RPMI7951 (cell line): ENCODE measurements around the gene OMG. TPM values are rescaled to one million over a fixed set of nuclear protein-coding genes. Genes with fewer than 3 reads are reported as not detected.
"Not testable (repeated sequence)": the region's sequence is repeated elsewhere in the genome, so short reads cannot be mapped to it uniquely, and the experiment has no call there.

ENCODE experiments used
- DNase-seq: peaks from one replicate; pipeline ENCODE4 v3.0.0-alpha.2; 2012; ENCODE audit warnings: low read depth
- total RNA-seq: library from RNA; depleted of rRNA; stranded (reverse); fragments of >200 nt; shearing (Covaris generic); gene quantifications from 2 replicates; pipeline ENCODE4 v1.2.3, GENCODE V29; 2014; rRNA removed

OMG gene, protein sequence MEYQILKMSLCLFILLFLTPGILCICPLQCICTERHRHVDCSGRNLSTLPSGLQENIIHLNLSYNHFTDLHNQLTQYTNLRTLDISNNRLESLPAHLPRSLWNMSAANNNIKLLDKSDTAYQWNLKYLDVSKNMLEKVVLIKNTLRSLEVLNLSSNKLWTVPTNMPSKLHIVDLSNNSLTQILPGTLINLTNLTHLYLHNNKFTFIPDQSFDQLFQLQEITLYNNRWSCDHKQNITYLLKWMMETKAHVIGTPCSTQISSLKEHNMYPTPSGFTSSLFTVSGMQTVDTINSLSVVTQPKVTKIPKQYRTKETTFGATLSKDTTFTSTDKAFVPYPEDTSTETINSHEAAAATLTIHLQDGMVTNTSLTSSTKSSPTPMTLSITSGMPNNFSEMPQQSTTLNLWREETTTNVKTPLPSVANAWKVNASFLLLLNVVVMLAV
- total RNA-seq = not detected in 2 replicates

DNA sequence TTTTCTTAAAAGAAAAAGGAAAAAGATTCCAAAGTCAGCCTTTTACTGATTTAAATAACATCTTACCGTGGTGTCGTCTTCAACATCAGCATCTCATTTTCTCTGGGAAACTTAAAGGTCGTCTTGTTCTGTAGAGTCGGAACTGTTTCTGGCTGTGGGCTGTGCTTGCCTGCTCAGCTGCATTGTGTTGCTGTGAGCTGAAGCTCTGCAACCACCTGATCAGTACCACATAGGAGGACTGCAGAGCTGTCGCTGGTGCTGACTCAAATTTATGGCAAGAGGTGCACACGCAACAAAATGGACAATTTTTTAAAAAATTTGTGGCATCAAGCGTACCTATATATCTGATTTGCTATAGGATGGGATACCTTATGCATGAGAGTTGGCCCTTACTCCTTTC, at the start of gene OMG:
Gene OMG (minus strand): TSS at position 150 of the 400 bp plus-strand sequence. CDS start 908 bp downstream, outside the sequence.
- DNase-seq = no peak

DNA sequence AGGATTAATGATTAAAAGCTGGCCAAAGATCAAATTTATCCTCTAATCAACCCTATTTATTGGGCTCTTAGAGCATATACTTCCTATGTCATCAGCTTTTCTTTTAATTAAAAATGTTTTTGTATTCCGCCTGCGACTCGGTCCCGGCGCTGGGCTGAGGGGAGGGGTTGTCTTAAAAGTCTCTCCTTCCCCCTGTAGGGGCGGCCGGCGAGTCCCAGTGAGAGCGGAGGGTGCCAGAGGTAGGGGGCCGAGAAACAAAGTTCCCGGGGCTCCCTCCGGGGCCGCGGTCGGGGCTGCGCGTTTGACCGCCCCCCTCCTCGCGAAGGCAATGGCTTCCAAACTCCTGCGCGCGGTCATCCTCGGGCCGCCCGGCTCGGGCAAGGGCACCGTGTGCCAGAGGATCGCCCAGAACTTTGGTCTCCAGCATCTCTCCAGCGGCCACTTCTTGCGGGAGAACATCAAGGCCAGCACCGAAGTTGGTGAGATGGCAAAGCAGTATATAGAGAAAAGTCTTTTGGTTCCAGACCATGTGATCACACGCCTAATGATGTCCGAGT, 48.2 kb upstream of the OMG start:
- DNase-seq = not testable (repeated sequence)

DNA sequence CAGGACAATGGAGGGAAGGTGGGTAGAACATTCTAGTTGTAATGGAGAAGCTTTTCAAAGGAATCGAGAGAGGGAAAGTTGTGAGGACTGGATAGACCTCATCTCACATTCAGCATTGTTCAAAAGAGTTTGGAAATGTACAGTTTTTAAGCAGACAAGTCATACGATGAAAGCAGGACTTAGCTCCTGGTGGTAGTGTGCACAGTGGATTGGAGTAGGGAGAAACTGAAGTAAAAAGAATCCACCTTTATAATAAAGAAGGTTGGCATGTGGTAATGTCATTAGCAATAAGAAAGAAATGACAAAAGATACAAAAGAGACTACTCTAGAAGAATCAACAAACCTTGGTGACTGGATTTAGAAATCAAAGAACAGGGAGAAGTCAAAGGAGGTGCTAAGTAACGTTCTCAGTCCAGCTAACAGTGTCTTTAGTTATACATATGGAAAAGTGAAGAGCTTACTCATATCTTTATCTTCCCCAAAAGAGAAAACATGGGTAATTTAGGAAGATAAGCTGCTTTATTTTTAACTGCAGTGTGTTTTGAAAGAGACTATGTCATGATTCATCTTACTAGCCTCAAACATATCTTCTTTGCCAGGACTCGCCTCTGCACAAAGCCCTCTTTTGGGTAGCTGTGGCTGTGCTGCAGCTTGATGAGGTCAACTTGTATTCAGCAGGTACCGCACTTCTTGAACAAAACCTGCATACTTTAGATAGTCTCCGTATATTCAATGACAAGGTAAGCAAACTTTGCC, 43.0 kb upstream of the OMG start:
- DNase-seq = peak; percentile 74

DNA sequence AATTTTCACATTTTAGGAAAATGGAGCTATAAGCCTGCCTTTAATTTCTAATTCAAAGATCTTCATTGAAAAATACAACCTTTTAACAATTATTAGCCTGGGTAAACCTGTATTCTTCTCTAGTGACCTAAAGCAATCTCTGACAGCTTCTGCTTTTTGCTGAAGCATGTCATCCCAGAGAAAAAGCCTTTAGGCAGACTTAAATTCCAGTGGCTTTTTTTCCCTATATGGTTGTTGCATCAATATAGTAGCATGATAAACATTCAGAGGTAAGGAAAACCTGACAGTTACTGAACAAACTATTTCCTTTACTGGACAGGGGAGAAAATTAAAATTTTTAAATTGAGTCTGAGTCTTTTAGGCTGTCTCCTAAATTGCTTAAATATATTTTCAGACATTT, 32.2 kb upstream of the OMG start:
- peak; percentile 33 for DNase-seq

DNA sequence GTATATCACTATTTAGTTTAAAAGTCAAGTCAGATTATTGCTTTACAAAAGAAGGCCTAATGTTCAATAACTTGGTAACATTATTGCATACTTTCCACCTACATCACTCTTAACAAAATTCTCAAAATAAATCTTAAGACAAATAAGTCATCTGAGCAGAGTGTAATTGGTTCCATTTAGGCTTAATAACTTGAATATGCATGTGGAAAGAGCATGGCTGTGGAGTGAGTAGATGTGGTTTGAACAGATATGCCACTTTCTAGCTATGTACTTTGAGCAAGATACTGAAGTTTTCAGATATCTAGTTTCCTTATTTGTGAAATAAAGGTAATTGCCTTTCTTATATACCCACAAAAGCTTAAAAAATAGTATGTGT, 31.1 kb upstream of the OMG start:
- DNase-seq = peak; percentile 9

DNA sequence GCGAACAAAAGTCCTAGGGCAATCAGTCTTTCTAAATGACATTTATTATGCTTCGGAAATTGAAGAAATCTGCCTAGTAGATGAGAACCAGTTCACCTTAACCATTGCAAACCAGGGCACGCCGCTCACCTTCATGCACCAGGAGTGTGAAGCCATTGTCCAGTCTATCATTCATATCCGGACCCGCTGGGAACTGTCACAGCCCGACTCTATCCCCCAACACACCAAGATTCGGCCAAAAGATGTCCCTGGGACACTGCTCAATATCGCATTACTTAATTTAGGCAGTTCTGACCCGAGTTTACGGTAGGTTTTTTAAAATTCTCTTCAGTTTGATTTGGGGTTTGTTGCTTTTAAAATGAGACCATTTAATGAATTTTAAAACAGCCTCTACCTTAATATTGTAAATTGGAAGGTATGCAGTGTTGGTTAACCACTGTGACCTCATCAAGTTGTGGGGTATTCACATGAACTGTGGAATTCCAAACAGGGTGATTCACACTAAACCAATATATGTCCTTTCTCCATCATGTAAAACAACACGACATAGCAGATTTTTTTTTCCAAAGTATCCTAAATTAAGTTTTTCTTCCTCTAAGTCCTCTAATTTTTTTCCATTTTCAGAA, 30.6 kb upstream of the OMG start:
- peak; percentile 85 for DNase-seq

DNA sequence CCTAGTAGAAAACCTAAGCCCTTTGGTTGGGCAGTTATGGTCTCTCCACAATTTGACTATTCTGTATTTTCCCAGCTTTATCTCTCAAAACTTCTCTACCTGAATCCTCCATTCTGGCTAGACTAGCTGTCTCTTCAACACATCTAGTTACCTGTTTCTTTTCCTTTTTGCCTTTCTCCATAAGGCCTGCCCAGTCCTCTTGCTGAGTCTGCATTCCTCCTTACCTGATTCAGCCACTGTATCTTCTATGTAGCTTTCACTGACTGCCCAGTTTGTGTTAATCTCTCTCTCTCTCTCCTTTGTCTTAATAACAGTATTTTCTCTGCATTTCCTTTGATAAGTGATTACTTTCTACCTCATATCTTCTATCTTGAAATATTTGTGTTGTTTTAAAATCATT, 26.5 kb upstream of the OMG start:
- DNase-seq = no peak

DNA sequence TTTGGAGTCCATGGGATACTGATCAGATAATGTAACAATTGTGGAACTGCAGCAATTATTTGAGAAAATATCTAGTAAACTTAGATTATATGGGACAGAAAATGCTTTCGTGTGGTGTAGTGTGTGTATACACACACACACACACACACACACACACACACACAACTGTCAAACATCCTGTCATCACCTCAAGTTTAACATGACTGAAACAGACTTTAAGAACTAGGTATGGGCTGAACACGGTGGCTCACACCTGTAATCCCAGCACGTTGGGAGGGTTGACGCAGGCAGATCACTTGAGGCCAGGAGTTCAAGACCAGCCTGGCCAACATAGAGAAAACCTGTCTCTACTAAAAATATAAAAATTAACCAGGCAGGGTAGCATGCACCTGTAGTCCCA, 24.9 kb upstream of the OMG start:
- no peak for DNase-seq

DNA sequence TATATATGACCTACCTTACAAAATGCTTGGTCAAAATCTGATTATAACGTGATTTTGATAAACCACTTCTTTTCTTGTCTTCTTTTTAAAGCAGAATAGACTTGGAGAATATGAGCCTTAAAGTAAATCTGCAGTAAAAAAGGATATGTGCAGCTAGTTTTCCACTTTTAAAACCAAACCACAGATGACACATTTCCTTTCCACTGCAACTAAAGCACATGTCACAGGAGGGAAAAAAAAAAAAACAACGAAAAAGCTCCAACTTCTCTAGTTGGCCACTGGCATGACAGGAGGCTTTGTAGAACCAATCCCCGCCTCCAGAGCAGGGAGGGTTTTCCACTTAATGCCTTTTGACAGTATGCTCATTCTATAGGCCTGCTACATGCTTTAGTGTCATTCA, 24.4 kb upstream of the OMG start, which contains the start of gene EVI2A:
Gene EVI2A (minus strand): TSS at position 142 of the 400 bp plus-strand sequence. CDS start 2,609 bp downstream, outside the sequence.
- DNase-seq = peak; percentile 89

DNA sequence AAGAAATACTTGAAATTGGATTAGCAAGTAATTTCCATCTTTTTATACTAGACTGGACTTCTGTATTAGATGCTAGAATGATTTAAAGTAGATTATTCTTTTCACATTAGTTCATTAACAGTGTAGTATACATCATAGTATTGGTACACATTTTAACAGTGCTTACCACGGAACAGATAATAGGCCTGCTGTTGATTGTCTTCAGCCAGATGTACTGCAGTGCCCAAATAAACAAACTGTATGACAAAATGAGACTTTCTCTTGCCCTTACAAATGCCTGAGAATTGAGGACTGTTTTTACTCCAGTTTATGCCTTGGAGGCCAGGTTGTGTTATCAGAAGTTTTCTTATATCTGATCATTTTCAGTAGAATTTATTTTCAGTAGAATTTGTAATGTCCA, 23.8 kb upstream of the OMG start:
- DNase-seq = peak; percentile 43

DNA sequence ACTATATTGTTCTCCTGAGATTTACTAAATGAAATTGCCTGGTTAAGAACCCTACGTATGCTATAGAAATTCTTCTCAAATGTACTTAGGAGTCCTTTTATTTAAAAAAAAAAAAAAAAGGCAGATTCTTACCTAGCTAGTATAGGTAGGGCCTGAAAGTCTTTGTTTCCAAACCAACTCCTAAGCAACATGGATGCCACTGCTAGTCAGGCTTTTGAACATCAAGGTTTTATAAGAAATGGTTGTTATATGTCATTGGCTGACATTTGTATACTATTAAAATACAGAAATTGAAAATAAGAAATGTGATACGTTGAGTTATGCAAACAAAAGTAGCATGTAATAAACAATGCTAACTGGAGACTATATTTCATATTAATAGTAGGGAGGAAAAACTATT, 23.2 kb upstream of the OMG start:
- DNase-seq = no peak

DNA sequence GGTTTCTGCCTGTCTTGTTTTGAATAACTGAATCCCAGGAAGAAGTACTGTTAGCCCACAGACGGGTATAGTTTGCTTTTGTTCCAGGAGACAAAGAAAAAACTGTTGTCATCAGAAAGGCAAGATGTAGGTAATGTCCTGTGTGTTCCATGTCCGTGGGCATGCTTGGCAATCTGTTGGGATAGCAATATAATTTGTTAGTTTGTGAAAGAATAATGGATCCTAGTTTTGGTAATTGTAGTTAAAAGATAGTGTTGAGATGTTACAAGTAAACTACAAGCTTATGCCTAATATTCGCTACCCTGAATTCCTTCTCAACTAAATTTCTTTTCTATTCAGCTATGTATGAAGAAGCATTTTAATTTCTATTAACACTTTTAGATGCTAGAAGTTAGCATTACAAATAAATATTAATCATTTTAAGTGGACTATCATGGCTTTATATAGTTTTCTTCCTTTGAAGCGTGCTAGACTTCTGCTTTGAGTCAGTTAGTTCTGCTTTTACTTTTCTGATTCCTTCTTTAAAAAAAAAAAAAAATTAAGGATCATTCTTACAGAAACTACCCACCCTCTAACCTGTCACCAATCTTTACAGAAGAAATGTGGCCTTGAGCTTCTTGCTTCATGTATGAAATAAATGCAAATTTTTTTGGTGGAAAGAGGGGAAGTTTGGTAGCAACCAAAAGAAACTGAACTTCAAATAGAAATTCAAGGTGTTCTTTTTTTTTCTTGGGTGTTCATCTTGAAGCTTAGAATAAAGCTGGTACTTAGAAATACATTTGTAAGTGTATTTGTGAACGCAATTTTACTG, 22.0 kb upstream of the OMG start:
- DNase-seq = no peak

DNA sequence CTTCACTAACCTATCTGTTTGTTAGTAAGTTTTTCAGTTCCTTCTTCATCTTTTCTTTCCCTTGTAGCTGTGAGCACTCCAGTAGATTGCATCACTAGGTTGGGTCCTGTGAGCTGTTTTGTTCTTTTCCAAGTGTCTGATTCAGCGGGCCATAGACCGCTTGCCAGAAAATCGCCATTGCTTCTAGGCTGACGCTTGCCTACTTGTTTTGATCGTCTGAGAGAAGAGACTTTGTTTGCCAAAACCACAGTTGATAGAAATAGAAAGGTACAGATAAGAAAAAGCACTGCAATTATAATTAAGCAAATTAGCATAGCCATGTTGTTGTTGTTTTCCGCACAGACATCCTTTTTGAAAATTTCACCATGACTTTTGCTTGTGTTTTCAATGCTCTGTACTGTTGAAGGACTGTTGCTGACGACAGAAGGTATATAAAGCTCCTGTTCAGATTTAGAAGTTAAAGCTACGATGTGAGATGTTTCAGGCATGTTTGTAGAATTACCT, 21.3 kb upstream of the OMG start:
- peak; percentile 80 for DNase-seq

DNA sequence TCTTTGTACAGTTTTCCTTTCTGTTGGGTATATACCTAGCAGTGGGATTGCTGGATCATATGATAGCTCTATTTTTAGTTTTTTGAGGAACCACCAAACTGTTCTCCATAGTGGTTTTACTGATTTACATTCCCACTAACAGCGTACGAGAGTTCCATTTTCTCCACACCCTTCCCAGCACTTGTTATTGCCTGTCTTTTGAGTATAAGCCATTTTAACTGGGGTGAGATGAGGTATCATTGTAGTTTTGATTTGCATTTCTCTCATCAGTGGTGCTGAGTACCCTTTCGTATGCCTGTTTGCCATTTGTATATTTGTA, 17.7 kb upstream of the OMG start:
- no peak for DNase-seq

DNA sequence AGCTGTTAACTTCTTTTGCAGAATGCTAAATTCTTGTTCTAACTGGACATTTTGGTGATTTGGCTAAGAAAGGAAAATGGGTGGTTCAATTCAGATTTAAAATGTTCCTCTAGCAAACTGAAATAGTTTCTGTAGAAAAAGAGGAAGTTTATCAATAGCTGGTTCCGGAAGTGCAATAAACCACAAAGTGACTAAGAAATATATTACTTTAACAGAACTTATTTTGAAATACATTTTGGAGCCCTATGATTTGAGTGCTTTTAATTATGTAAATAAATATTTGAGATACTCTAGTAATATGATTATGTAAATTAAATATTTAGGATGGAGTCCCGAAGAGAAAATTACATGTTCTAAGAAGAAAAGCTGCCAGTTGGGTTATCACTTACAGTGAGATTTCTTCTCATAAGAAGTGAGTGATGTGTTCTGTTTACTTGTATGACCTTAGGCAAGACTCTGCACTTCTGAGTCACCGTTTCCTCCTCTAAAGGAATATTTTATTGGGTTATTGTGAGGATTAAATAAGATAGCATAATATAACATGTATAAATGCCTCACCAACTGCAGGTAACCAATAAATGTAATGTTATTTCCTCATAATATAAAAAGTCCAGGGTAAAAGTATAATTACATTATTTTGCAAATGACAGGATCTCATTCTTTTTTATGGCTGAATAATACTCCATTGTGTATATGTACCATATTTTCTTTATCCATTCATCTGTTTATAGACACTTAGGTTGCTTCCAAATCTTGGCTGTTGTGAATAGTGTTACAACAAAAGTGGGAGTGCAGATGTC, 17.1 kb upstream of the OMG start, which contains the start of gene EVI2B:
Gene EVI2B (minus strand): TSS at position 73 of the 800 bp plus-strand sequence. CDS start 8,445 bp downstream, outside the sequence.
- DNase-seq = peak; percentile 73

DNA sequence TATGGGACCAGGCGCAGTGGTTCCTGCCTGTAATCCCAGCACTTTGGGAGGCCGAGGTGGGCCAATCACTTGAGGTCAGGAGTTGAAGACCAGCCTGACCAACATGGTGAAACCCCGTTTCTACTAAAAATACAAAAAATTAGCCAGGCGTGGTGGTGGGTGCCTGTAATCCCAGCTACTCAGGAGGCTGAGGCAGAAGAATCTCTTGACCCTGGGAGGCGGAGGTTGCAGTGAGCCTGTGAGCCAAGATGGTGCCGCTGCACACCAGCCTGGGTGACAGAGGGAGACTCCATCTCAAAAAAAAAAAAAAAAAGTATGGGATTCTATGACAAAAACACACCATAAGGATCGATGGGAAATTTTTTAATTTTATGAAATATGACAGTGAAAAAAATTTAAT, 15.2 kb upstream of the OMG start:
- not testable (repeated sequence) for DNase-seq

DNA sequence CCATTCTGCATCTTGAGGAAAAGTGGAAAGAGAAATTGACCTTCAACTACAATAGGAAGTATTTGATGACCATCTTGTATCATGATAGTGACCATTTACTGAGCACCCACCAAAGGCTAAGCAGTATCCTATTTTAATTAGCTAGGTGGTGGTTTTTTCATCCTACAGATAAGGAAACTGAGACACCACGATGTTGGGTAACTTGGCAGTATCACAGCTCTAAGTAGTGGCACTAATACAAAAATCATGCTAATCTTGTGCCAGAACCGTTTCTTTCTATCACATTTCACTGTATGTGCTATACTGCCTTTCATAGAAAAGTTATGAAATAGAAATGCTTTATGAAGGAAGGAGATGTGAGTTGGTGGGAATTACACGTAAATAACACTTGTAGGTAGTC, 14.5 kb upstream of the OMG start:
- DNase-seq = no peak

DNA sequence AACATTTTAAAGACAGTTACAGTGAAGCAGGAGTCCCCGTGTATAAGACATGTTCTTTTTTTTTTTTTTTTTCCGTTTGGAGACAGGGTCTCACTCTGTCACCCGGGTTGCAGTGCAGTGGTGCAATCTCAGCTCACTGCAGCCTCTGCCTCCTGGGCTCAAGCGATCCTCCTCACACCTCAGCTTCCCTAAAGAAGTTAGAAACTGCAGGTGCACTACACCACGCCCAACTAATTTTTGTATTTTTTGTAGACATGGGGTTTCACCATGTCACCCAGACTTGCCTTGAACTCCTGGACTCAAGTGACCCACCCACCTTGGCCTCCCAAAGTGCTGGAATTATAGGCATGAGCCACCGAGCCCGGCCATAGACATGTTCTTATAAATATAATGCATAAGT, 13.8 kb upstream of the OMG start:
- DNase-seq = no peak

DNA sequence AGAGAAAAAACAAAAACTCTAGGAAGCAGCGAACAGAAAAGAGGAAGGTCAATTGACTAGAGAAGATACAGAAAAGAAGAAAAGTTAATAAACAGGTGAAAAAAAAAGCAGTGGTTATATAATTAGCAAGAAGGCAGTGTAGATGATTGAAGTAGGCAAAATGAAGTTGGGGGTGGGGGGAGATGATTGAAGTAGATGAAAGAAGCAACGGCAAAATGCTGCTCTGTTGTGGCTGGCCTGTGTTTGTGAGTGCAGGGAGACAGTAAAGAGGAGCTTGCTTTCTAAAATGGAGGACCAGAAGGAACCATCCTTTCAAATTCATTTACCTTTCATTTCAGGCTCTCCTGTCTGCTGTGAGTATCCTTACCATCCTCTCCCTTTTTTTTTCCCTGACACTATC, 13.2 kb upstream of the OMG start:
- no peak for DNase-seq

DNA sequence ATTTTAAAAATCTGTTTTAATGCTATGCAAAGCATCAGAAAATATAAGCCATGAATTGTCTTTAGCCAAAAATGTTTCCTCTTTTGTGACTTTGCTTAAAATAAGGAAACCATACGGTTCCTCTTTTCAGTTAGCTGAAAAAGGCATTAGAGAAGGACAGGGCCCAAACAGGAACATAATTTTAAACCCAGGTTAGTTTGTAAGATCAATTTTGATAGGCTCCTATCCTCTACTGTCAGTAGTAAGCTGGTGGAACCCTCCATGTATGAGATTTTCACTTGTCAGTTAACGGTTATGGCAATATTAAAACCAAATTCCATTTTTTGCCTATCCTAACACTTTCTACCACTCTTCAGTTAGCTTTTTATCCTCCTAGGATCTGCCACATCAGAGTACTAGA, 12.5 kb upstream of the OMG start:
- no peak for DNase-seq
